ENCODE data around the gene HOXA7.

DNA sequence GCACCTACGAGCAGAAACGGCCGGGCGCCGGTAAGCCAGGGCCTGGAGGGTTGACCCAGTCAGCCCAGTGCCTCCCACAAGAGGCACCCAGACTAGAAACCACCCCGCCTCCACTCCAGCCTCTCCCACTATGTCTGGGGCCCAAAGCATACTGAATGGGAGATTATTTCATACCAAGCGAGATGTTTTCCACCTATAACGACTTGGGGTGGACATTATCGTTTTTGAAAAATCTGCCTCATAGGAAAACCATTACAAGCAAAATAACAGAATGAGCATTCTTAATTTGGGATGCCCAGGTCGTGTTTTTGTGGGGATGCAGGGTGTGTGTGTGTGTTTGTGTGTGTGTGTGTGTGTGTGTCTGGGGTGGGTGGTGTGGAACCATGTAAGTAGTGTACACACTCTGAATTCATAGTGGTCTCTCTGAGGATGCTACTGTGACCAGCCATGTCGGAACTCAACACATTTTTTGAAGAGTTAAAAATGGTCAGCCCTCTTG lies 10.5 kb downstream of the HOXA7 start:
- no peak for TF ChIP-seq POLR2A (IDR thresholded peaks at IDR 0.05)
- TF ChIP-seq, protein P1, sequence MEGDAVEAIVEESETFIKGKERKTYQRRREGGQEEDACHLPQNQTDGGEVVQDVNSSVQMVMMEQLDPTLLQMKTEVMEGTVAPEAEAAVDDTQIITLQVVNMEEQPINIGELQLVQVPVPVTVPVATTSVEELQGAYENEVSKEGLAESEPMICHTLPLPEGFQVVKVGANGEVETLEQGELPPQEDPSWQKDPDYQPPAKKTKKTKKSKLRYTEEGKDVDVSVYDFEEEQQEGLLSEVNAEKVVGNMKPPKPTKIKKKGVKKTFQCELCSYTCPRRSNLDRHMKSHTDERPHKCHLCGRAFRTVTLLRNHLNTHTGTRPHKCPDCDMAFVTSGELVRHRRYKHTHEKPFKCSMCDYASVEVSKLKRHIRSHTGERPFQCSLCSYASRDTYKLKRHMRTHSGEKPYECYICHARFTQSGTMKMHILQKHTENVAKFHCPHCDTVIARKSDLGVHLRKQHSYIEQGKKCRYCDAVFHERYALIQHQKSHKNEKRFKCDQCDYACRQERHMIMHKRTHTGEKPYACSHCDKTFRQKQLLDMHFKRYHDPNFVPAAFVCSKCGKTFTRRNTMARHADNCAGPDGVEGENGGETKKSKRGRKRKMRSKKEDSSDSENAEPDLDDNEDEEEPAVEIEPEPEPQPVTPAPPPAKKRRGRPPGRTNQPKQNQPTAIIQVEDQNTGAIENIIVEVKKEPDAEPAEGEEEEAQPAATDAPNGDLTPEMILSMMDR (IDR thresholded peaks at IDR 0.05), result no peak
- TF ChIP-seq POLR2AphosphoS5 (IDR thresholded peaks at IDR 0.05), result peak in 1 of 3 donors; percentile 0
- no peak for TF ChIP-seq EP300 (IDR thresholded peaks at IDR 0.05; ENCODE audit: low read depth)
